ENCODE measurements around the gene NTRK3. TPM values are rescaled to one million over a fixed set of nuclear protein-coding genes. Genes with fewer than 3 reads are reported as not detected.

The NTRK3 gene
- total RNA-seq, 6 donors from 2014 or later: 1.4 to 11.5 (median 2.4) TPM

DNA sequence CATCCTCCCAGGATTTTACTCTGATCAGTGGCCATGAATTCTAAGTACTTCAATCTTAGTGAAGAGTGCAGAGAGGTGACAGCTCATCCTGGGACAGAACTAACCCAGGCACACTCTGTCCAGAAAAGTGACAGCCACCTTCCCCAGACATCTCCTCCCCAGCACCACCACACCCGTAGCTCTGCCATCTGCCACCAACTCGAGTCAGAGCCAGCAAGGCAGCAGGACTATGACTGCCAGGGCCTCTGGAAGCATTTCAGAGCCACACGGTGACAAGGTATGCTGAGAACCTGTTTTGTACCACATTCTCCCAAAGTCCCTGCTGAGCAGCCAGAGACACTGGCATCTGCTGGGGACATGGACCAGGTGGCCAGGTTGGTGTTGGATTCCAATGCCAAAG lies 71.0 kb downstream of the NTRK3 start:
- Histone ChIP-seq H3K4me3 (no peak overlapping the region), H3K27ac (no peak overlapping the region), H3K27me3 (no peaks in the 10 kb centered on the region), H3K9me3 (no peaks in the 10 kb centered on the region), H3K36me3 (no peaks in the 10 kb centered on the region), H3K4me1 (no peaks in the 10 kb centered on the region)
- TF ChIP-seq POLR2A (IDR thresholded peaks at IDR 0.05): no peak
- no peak for TF ChIP-seq EP300 (IDR thresholded peaks at IDR 0.05)
- no peak for TF ChIP-seq POLR2AphosphoS5 (IDR thresholded peaks at IDR 0.05)
- TF ChIP-seq, protein P1, sequence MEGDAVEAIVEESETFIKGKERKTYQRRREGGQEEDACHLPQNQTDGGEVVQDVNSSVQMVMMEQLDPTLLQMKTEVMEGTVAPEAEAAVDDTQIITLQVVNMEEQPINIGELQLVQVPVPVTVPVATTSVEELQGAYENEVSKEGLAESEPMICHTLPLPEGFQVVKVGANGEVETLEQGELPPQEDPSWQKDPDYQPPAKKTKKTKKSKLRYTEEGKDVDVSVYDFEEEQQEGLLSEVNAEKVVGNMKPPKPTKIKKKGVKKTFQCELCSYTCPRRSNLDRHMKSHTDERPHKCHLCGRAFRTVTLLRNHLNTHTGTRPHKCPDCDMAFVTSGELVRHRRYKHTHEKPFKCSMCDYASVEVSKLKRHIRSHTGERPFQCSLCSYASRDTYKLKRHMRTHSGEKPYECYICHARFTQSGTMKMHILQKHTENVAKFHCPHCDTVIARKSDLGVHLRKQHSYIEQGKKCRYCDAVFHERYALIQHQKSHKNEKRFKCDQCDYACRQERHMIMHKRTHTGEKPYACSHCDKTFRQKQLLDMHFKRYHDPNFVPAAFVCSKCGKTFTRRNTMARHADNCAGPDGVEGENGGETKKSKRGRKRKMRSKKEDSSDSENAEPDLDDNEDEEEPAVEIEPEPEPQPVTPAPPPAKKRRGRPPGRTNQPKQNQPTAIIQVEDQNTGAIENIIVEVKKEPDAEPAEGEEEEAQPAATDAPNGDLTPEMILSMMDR (IDR thresholded peaks at IDR 0.05): no peak
- 72 to 83% methylated on average over 3 of the region's 3 CpGs for WGBS, 2 donors
- no peak for ATAC-seq (ENCODE audit: low FRiP score in 2 of 2)
- no peak for DNase-seq

GRCh38 chr15:88181613-88182012 lies 74.9 kb downstream of the NTRK3 start:
- H3K27ac ChIP-seq: no peak overlapping the region
- 75 to 92% methylated on average over 2 to 6 of the region's 6 CpGs for WGBS, 2 donors
- H3K9me3 ChIP-seq: no peaks in the 10 kb centered on the region
- no peak for DNase-seq
- TF ChIP-seq POLR2A (IDR thresholded peaks at IDR 0.05) (no peak), POLR2AphosphoS5 (IDR thresholded peaks at IDR 0.05) (no peak), EP300 (IDR thresholded peaks at IDR 0.05) (no peak)
- TF ChIP-seq, protein P1 (IDR thresholded peaks at IDR 0.05): no peak
- no peak overlapping the region for H3K4me3 ChIP-seq
- no peaks in the 10 kb centered on the region for H3K4me1 ChIP-seq
- no peak for ATAC-seq (ENCODE audit: low FRiP score in 2 of 2)
- H3K36me3 ChIP-seq: no peaks in the 10 kb centered on the region
- no peaks in the 10 kb centered on the region for H3K27me3 ChIP-seq

DNA sequence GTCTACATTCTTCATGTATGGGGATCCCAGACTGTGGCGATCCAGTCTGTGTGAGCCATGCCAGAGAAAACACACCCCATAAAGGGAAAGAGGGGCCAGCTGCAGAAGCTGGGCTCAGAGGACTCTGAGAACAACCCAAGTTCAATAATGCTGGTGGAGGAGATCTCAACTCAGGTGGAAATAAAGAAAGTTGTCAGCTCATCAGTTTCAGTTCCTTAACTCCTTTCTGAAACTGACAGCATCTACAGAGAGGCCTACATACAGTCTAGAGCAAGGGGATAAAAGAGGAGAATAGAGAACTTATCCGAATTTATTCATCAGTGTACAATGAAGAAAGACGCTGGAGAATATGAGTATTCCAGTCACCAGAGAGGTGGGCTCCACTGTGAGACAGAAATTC lies 77.0 kb downstream of the NTRK3 start:
- no peak overlapping the region for H3K27ac ChIP-seq
- 91 to 93% methylated on average over 3 of the region's 3 CpGs for WGBS, 2 donors
- no peaks in the 10 kb centered on the region for H3K4me1 ChIP-seq
- TF ChIP-seq, protein P1 (IDR thresholded peaks at IDR 0.05): no peak
- TF ChIP-seq POLR2A (IDR thresholded peaks at IDR 0.05) (no peak), EP300 (IDR thresholded peaks at IDR 0.05) (no peak), POLR2AphosphoS5 (IDR thresholded peaks at IDR 0.05) (no peak)
- no peak overlapping the region for H3K4me3 ChIP-seq
- no peaks in the 10 kb centered on the region for H3K27me3 ChIP-seq
- H3K36me3 ChIP-seq: no peaks in the 10 kb centered on the region
- ATAC-seq (ENCODE audit: low FRiP score in 2 of 2): no peak
- DNase-seq: no peak
- H3K9me3 ChIP-seq: no peaks in the 10 kb centered on the region

DNA sequence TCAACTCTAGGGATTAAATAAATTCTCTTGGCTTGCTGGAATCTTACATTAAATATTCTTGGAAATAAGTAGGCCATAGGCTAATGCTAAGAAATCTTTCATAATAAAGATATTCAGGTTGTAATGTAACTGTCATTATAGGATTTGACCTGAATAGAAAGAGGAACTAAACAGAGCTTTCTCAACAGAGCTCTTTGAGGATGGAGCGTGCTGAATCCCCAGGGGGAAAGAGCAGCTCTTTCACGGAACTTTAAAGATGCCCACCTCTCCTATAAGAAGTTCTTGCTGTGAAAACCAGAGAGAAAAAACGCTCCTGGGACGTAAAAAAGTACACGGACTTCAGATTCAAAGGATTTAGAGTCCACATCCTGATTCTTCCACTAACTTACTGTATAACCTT lies 77.9 kb downstream of the NTRK3 start:
- Histone ChIP-seq H3K36me3 (no peaks in the 10 kb centered on the region), H3K4me3 (no peak overlapping the region), H3K27me3 (no peaks in the 10 kb centered on the region), H3K4me1 (no peaks in the 10 kb centered on the region), H3K27ac (no peak overlapping the region), H3K9me3 (no peaks in the 10 kb centered on the region)
- DNase-seq (no peak), ATAC-seq (ENCODE audit: low FRiP score in 2 of 2) (no peak)
- 67 to 80% methylated on average over 5 of the region's 5 CpGs for WGBS, 2 donors
- TF ChIP-seq POLR2A (IDR thresholded peaks at IDR 0.05) (no peak), POLR2AphosphoS5 (IDR thresholded peaks at IDR 0.05) (no peak), EP300 (IDR thresholded peaks at IDR 0.05) (no peak)
- TF ChIP-seq, protein P1 (IDR thresholded peaks at IDR 0.05): no peak

GRCh38 chr15:88177451-88177850 lies 79.1 kb downstream of the NTRK3 start:
- no peak overlapping the region for H3K27ac ChIP-seq
- no peaks in the 10 kb centered on the region for H3K36me3 ChIP-seq
- TF ChIP-seq POLR2AphosphoS5 (IDR thresholded peaks at IDR 0.05) (no peak), POLR2A (IDR thresholded peaks at IDR 0.05) (no peak), EP300 (IDR thresholded peaks at IDR 0.05) (no peak)
- TF ChIP-seq, protein P1 (IDR thresholded peaks at IDR 0.05): no peak
- H3K9me3 ChIP-seq: no peaks in the 10 kb centered on the region
- no peak for ATAC-seq (ENCODE audit: low FRiP score in 2 of 2)
- no peak overlapping the region for H3K4me3 ChIP-seq
- no peak for DNase-seq
- H3K27me3 ChIP-seq: no peaks in the 10 kb centered on the region
- H3K4me1 ChIP-seq: no peaks in the 10 kb centered on the region
- WGBS, 2 donors: 65 to 71% methylated on average over 1 of the region's 1 CpG

Data from upper lobe of left lung (tissue), 6 donors.